Breast epithelium (tissue), 4 donors: ENCODE data around the gene SIL1. TPM values are rescaled to one million over a fixed set of nuclear protein-coding genes. Genes with fewer than 3 reads are reported as not detected.

Experiments
- DNase-seq, 2 donors: peaks; one replicate each; pipeline ENCODE4 v3.0.0-alpha.2; 2019; ENCODE audit warnings: low spot score in 2 of 2
- H3K27ac ChIP-seq, 2 donors: fragments of 200-600 bp; sonication (generic) in 1 of 2; one replicate each; pipeline ENCODE4 v1.5.1; 2016 to 2019; ENCODE audit warnings: mild to moderate bottlenecking in 1 of 2
- H3K27me3 ChIP-seq, 2 donors: fragments of 200-600 bp; sonication (generic) in 1 of 2; one replicate each; pipeline versions ENCODE4 v1.5.1 to v1.6.0; 2017 to 2019; ENCODE audit warnings: control low read depth in 1 of 2, mild to moderate bottlenecking in 1 of 2
- H3K36me3 ChIP-seq: fragments of 200-600 bp; one replicate; pipeline ENCODE4 v1.5.1; 2019
- H3K4me1 ChIP-seq, 2 donors: fragments of 200-600 bp; sonication (generic); one replicate each; pipeline ENCODE4 v1.5.1; 2016 to 2019; ENCODE audit warnings: control low read depth in 1 of 2
- H3K4me3 ChIP-seq, 3 donors: fragments of 200-600 bp; sonication (generic); 1 replicate in 2 of 3; 2 replicates in 1 of 3; pipeline ENCODE4 v1.5.1; 2016 to 2019; ENCODE audit warnings: mild to moderate bottlenecking in 3 of 3, moderate library complexity in 2 of 3
- H3K9me3 ChIP-seq, 2 donors: fragments of 200-600 bp; sonication (generic) in 1 of 2; one replicate each; pipeline ENCODE4 v1.5.1; 2016 to 2019; ENCODE audit warnings: control low read depth in 1 of 2
- POLR2A ChIP-seq: fragments of 450-650 bp; IDR thresholded peaks from one replicate; pipeline ENCODE4 v1.6.1; 2016; ENCODE audit warnings: antibody characterized with exemption, mild to moderate bottlenecking, moderate library complexity
- POLR2AphosphoS5 ChIP-seq, 3 donors: sonication (generic); formaldehyde crosslinking; IDR thresholded peaks; one replicate each; pipeline ENCODE4 v1.6.1; 2017; ENCODE audit warnings: antibody characterized with exemption in 3 of 3
- intact Hi-C: fragments of 100-400 bp; cut with DNase I; formaldehyde crosslinking; loops from one replicate; pipeline ENCODE4 v1.15.1; 2023; ENCODE audit warnings: low total_unique reads
- total RNA-seq, 3 donors: library from RNA; depleted of rRNA; stranded (reverse); fragments of >200 nt; gene quantifications; one replicate each; pipeline ENCODE4 v1.1.0, GENCODE V29; 2016
- TF ChIP-seq, protein P1 (sequence below), 3 donors: fragments of 450-650 bp; IDR thresholded peaks; one replicate each; pipeline ENCODE4 v1.5.1; 2016 to 2017; ENCODE audit warnings: antibody characterized with exemption in 3 of 3, mild to moderate bottlenecking in 3 of 3, moderate library complexity in 3 of 3

The SIL1 gene
- total RNA-seq, 3 donors from 2014 or later, result 29.9 to 63.9 (median 48.2) TPM

DNA sequence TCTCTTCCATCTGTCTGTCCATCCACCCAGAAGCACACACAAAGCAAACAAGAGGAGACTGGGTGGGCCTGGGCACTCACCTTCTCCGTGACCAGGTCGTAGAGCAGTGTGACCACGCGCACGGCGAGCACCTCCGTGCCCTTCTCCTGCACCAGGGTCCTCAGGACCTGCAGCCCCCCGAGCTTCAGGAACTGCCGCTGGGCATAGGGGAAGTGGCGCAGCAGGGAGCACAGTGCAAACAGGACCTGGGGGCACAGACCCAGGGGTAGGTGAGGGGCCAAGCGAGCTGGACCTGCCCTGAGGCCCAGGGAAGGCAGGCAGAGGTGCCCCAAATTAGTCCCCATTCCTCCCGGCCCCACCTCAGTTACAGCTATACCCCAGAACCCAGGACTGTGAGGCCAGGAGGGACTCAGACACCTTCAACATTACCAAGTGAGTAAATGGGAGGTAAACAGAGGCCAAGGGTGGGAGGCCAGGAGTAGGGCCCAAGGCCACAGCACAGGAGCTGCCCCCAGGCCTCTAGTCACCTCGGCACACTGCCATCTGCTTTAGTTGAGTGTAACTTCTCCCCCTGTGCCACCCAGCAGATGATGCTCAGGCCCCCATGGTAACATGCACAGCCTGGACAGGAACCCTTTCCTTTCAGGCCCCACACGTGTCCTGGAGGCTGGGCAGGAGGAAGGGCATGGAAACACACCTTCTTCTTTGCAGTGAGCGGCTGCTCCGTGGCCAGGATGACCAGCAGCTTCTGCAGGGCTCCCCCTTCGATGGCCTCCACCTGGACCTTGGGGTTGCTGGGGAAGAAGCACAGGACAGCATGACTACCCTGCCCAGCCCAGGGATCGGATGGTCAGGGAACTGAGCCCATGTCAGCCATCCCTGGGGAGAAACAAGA, 246.8 kb downstream of the SIL1 start:
- intact Hi-C loops, result no loop called here
- Histone ChIP-seq H3K4me1 (peaks cover 8 to 22% of the 10 kb centered on the region in 2 donors), H3K27ac (no peak overlapping the region), H3K36me3 (no peaks in the 10 kb centered on the region), H3K4me3 (no peak overlapping the region), H3K9me3 (no peaks in the 10 kb centered on the region), H3K27me3 (no peaks in the 10 kb centered on the region)
- no peak for DNase-seq
- no peak for TF ChIP-seq POLR2AphosphoS5 (IDR thresholded peaks at IDR 0.05)
- TF ChIP-seq, protein P1, sequence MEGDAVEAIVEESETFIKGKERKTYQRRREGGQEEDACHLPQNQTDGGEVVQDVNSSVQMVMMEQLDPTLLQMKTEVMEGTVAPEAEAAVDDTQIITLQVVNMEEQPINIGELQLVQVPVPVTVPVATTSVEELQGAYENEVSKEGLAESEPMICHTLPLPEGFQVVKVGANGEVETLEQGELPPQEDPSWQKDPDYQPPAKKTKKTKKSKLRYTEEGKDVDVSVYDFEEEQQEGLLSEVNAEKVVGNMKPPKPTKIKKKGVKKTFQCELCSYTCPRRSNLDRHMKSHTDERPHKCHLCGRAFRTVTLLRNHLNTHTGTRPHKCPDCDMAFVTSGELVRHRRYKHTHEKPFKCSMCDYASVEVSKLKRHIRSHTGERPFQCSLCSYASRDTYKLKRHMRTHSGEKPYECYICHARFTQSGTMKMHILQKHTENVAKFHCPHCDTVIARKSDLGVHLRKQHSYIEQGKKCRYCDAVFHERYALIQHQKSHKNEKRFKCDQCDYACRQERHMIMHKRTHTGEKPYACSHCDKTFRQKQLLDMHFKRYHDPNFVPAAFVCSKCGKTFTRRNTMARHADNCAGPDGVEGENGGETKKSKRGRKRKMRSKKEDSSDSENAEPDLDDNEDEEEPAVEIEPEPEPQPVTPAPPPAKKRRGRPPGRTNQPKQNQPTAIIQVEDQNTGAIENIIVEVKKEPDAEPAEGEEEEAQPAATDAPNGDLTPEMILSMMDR (IDR thresholded peaks at IDR 0.05), result no peak
- no peak for TF ChIP-seq POLR2A

DNA sequence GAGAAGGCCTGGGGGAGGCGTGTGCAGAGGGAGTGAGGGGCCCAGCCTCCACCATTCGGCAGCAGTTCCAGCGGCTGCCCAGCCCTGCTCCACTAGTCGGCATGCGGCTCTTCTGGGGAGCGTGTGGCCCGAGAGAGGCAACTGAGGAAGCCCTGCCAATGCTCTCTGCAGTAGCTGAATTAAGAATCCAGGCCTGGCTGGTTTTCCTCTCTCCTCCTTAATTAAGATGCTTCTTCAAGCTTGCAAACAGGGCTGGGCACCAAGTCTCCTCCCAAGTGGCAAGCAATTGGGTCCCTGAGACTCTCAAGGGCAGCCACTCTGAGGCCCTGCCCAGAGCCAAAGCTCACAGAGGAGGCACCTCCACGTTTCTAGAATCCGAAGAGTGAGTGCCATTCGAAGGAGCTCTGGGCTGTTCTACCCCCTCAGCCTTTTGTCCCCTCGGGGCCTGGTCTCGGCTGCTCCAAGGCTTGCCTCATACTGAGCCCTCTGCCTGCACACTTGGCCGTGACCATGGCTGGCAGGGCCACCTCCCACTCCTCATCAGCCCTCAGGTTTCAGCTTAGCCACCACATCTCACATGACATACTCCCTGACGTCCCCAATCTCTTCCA, 247.6 kb downstream of the SIL1 start:
- TF ChIP-seq POLR2AphosphoS5 (IDR thresholded peaks at IDR 0.05) (no peak), POLR2A (no peak)
- TF ChIP-seq, protein P1 (IDR thresholded peaks at IDR 0.05), result no peak
- no peak for DNase-seq
- H3K9me3 ChIP-seq, result no peaks in the 10 kb centered on the region
- no peaks in the 10 kb centered on the region for H3K27me3 ChIP-seq
- intact Hi-C loops, result no loop called here
- H3K4me1 ChIP-seq, result peaks cover 8 to 22% of the 10 kb centered on the region in 2 donors
- no peak overlapping the region for H3K4me3 ChIP-seq
- H3K27ac ChIP-seq, result no peak overlapping the region
- H3K36me3 ChIP-seq, result no peaks in the 10 kb centered on the region

DNA sequence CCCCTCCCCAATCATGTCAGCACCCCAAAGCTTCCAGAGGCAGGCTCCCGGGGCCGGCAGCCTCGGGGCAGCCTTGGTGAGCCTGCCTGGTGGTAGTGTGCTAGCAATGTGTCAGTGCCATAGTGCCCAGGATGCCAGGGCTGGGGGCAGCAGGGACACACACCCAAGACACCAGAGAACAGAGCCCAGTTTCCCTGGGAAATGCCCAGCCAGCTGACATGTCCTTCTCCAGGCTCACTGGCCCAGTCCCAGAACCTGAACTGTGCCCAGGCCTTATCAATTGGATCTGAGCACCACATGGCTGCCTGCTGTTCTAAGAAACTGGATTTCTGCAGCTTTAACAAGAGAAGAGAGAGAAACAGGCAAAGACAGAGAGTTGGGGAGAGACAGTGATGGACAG, 248.2 kb downstream of the SIL1 start:
- H3K9me3 ChIP-seq, result no peaks in the 10 kb centered on the region
- intact Hi-C loops, result no loop called here
- peaks cover 8 to 22% of the 10 kb centered on the region in 2 donors for H3K4me1 ChIP-seq
- H3K36me3 ChIP-seq, result no peaks in the 10 kb centered on the region
- no peaks in the 10 kb centered on the region for H3K27me3 ChIP-seq
- no peak for DNase-seq
- TF ChIP-seq POLR2A (no peak), POLR2AphosphoS5 (IDR thresholded peaks at IDR 0.05) (no peak)
- TF ChIP-seq, protein P1 (IDR thresholded peaks at IDR 0.05), result no peak
- H3K27ac ChIP-seq, result no peak overlapping the region
- no peak overlapping the region for H3K4me3 ChIP-seq

GRCh38 chr5:138949223-138949574, 249.0 kb downstream of the SIL1 start:
- DNase-seq, result no peak
- intact Hi-C loops, result no loop called here
- no peaks in the 10 kb centered on the region for H3K9me3 ChIP-seq
- no peaks in the 10 kb centered on the region for H3K36me3 ChIP-seq
- no peak overlapping the region for H3K27ac ChIP-seq
- H3K4me3 ChIP-seq, result no peak overlapping the region
- peaks cover 8 to 17% of the 10 kb centered on the region in 2 donors for H3K4me1 ChIP-seq
- TF ChIP-seq POLR2AphosphoS5 (IDR thresholded peaks at IDR 0.05) (no peak), POLR2A (no peak)
- TF ChIP-seq, protein P1 (IDR thresholded peaks at IDR 0.05), result no peak
- H3K27me3 ChIP-seq, result no peaks in the 10 kb centered on the region
